ENCODE data around the gene SSBP3.

DNA sequence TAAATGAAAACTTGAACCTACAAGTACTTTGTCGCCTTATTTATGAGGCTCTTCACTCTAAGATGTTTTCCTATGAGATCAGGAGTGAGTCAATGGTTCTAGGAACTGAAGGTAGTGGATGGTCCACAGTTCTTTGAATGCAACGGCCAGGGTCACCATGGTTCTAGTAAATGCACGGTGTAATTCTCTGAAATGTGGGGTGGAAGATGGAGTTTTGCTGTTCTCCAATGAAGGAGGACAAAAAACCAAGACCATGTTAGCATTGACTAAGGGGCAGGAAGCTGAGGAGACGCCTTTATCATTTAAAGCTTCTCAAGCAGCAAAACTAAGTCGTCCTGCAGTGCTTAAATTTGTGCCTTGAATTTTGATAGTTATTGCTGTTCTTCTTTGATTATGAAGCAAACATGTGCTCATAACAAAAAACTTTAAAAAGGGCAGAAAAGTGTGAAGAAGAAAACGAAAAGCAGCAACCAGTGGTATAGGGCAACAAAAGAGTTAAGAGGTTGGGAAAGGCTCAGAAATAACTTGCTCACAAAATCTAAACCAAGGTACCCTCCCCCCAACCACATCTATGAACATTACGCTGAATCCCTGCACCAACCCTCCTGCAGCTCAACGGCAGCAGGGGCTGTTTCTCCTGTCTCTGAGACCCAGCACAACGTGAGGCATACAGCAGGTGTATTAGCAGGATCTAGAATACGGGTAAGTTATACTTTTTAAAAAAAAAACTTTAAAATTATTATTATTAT is 121.2 kb downstream of the SSBP3 start:
- TF ChIP-seq, protein P1, sequence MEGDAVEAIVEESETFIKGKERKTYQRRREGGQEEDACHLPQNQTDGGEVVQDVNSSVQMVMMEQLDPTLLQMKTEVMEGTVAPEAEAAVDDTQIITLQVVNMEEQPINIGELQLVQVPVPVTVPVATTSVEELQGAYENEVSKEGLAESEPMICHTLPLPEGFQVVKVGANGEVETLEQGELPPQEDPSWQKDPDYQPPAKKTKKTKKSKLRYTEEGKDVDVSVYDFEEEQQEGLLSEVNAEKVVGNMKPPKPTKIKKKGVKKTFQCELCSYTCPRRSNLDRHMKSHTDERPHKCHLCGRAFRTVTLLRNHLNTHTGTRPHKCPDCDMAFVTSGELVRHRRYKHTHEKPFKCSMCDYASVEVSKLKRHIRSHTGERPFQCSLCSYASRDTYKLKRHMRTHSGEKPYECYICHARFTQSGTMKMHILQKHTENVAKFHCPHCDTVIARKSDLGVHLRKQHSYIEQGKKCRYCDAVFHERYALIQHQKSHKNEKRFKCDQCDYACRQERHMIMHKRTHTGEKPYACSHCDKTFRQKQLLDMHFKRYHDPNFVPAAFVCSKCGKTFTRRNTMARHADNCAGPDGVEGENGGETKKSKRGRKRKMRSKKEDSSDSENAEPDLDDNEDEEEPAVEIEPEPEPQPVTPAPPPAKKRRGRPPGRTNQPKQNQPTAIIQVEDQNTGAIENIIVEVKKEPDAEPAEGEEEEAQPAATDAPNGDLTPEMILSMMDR (IDR thresholded peaks at IDR 0.05), result no peak
- TF ChIP-seq, protein P2, sequence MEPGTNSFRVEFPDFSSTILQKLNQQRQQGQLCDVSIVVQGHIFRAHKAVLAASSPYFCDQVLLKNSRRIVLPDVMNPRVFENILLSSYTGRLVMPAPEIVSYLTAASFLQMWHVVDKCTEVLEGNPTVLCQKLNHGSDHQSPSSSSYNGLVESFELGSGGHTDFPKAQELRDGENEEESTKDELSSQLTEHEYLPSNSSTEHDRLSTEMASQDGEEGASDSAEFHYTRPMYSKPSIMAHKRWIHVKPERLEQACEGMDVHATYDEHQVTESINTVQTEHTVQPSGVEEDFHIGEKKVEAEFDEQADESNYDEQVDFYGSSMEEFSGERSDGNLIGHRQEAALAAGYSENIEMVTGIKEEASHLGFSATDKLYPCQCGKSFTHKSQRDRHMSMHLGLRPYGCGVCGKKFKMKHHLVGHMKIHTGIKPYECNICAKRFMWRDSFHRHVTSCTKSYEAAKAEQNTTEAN (CRISPR knock-in tag; IDR thresholded peaks at IDR 0.05), result no peak

Measured in WTC11 (cell line).